Measurements from ENCODE around the gene CPED1. TPM values are rescaled to one million over a fixed set of nuclear protein-coding genes. Genes with fewer than 3 reads are reported as not detected.
A peak's percentile ranks its signal among the peaks of the same experiment; 100 is the strongest.

CPED1 gene
- total RNA-seq, 1 donor, result 95.9 TPM

DNA sequence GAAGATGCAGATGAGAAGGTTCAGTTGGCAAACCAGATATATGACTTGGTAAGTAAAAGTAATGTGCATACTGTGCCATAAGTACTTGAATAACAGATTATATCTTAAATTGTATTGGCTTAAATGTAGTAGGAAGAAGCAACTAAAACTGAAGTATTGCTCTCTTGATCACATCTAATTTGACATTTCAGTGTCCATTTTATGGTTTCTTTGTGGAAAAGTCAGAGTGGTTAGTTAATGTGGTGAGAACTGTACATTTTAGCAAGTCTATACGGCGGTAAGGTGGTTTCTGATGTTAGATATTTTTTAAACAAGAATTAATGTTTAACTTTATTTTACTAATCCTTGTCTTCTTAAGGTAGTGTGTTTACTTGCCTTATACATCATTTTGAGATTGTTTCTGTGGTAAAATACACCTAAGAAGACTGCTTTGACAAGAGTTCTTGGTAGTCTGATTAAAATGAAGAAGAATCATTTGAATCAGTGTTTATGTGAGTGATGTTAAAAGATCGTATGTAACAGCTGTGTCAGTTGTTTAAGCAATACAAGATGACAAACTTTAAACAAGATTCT lies 32.8 kb upstream of the CPED1 start:
- no peak overlapping the region for H3K4me3 ChIP-seq (ENCODE audit: low read depth, low read length)
- TF ChIP-seq, protein P1, sequence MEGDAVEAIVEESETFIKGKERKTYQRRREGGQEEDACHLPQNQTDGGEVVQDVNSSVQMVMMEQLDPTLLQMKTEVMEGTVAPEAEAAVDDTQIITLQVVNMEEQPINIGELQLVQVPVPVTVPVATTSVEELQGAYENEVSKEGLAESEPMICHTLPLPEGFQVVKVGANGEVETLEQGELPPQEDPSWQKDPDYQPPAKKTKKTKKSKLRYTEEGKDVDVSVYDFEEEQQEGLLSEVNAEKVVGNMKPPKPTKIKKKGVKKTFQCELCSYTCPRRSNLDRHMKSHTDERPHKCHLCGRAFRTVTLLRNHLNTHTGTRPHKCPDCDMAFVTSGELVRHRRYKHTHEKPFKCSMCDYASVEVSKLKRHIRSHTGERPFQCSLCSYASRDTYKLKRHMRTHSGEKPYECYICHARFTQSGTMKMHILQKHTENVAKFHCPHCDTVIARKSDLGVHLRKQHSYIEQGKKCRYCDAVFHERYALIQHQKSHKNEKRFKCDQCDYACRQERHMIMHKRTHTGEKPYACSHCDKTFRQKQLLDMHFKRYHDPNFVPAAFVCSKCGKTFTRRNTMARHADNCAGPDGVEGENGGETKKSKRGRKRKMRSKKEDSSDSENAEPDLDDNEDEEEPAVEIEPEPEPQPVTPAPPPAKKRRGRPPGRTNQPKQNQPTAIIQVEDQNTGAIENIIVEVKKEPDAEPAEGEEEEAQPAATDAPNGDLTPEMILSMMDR (IDR thresholded peaks at IDR 0.05; ENCODE audit: insufficient read depth, low read depth, low read length), result no peak
- no peak for DNase-seq (ENCODE audit: low read depth)

DNA sequence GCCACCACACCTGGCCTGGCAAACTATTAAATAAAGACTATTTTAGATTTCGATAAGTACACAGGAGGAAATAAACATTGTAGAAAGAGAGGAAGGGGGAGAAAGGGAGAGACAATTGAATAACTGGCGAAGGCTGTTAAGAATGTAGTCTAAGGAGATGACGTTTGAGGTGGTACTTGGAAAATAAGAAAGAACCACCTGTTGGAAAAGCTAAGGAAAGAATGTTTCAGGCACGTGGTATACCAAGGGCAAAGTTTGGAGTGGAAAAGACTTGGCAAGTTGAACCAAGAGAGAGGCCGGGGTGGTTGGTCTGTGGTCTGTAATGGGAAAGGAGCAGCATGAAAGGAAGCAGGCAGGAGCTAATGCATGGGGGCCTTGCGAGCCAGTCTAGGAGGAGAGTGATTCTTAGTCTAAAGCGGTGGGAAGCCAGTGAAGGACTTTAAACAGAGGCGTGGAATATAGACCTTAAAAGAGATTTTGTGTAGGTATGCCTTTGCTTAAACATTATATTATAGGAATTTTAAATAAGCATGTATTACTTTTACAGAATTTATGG lies 28.5 kb upstream of the CPED1 start:
- TF ChIP-seq, protein P1 (IDR thresholded peaks at IDR 0.05; ENCODE audit: insufficient read depth, low read depth, low read length), result no peak
- DNase-seq (ENCODE audit: low read depth), result no peak
- H3K4me3 ChIP-seq (ENCODE audit: low read depth, low read length), result no peak overlapping the region

DNA sequence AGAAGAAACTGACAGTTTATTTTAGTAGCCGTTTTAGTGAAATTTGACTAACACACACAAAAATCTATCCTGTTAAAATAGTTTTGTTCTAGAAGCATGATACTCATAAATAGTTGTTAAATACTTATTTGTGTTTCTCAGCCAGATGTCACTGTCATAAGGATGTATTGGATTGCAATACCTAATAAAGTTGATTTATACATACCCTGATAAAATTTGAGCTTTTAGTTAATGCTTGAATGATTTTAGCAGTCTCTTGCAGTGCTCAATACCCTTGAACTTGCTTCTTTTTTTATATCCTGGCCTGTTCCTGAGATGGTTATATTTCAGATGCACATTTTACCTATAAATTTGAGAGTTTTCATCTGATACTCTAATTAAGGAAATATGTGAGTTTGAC lies 27.8 kb upstream of the CPED1 start:
- no peak overlapping the region for H3K4me3 ChIP-seq (ENCODE audit: low read depth, low read length)
- TF ChIP-seq, protein P1 (IDR thresholded peaks at IDR 0.05; ENCODE audit: insufficient read depth, low read depth, low read length), result no peak
- no peak for DNase-seq (ENCODE audit: low read depth)

DNA sequence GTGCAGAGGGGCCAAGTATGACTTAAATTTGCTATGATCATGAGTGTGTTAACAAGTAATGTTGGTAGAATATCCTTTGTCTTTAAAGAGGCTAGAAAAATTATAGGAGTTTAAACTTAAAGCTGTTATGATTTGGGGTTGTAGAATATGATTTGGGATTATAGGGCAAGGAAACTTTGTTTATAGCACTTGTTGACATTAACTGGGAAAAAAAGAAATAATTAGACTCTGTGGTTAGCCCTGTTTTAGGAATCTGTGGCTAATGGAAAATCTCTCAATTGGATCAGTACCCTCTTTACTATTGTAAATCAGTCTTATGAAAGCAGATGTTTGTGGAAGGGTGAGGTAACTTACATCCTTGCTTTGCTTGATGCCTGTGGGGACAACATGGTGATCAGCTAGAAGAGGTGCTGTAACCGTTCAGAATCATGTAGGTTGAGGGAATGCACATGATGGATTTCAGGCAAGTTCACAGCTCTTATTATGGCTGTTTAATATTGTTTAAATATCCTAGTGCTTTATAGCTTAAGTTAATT lies 26.8 kb upstream of the CPED1 start:
- peak; percentile 42 for DNase-seq (ENCODE audit: low read depth)
- TF ChIP-seq, protein P1 (IDR thresholded peaks at IDR 0.05; ENCODE audit: insufficient read depth, low read depth, low read length), result no peak

DNA sequence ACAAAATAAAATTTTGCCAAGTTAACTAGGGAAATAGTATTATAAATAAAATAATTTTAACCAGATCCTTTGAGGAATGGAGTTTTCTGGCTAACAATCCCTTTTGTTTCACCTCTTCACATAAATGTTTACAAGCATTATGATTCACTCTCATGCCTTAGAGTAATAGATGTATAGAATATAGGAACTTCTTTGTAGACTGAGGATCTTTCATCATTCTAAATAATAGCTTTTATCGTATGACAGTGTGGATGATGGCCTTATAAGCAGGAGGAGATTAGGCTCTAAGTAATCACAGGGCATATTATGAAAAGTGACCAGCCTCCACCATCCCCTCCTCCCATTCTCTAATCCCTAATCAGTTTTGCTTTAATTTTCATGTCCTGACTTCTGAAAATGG lies 24.4 kb upstream of the CPED1 start:
- TF ChIP-seq, protein P1 (IDR thresholded peaks at IDR 0.05; ENCODE audit: insufficient read depth, low read depth, low read length), result no peak
- no peak overlapping the region for H3K4me3 ChIP-seq (ENCODE audit: low read depth, low read length)
- DNase-seq (ENCODE audit: low read depth), result no peak

More for the DNA sequence above, 26.8 kb upstream of the CPED1 start:
- H3K4me3 ChIP-seq (ENCODE audit: low read depth, low read length), result no peak overlapping the region

- TF ChIP-seq, protein P1 (IDR thresholded peaks at IDR 0.05; ENCODE audit: insufficient read depth, low read depth, low read length), result no peak
- no peak for DNase-seq (ENCODE audit: low read depth)
- no peak overlapping the region for H3K4me3 ChIP-seq (ENCODE audit: low read depth, low read length)
Measured at GRCh38 chr7:120966961-120967360, 21.6 kb upstream of the CPED1 start.

Measured in fibroblast of villous mesenchyme (primary cell).